ENCODE measurements around the gene SPRYD3. TPM values are rescaled to one million over a fixed set of nuclear protein-coding genes. Genes with fewer than 3 reads are reported as not detected.

SPRYD3 gene
- total RNA-seq, 1 experiment from 2014 or later = 5.6 TPM

GRCh38 chr12:53078425-53079225, 565 bp downstream of the SPRYD3 start:
- DNase-seq (ENCODE audit: low spot score) = no peak

- no peak for DNase-seq (ENCODE audit: low spot score)
Measured at GRCh38 chr12:53077030-53077429, 2.2 kb downstream of the SPRYD3 start.

GRCh38 chr12:53076461-53076860, 2.7 kb downstream of the SPRYD3 start:
- DNase-seq (ENCODE audit: low spot score) = no peak

- no peak for DNase-seq (ENCODE audit: low spot score)
Measured at GRCh38 chr12:53074999-53075370, 4.2 kb downstream of the SPRYD3 start.

GRCh38 chr12:53074283-53074998, 4.7 kb downstream of the SPRYD3 start:
- DNase-seq (ENCODE audit: low spot score) = no peak

- no peak for DNase-seq (ENCODE audit: low spot score)
Measured at GRCh38 chr12:53073881-53074280, 5.3 kb downstream of the SPRYD3 start.

- DNase-seq (ENCODE audit: low spot score) = no peak
Measured at GRCh38 chr12:53071591-53072551, 7.3 kb downstream of the SPRYD3 start.

- DNase-seq (ENCODE audit: low spot score) = no peak
Measured at GRCh38 chr12:53070877-53071492, 8.2 kb downstream of the SPRYD3 start.

GRCh38 chr12:53069621-53070410, 9.4 kb downstream of the SPRYD3 start:
- no peak for DNase-seq (ENCODE audit: low spot score)

- no peak for DNase-seq (ENCODE audit: low spot score)
Measured at GRCh38 chr12:53068811-53069585, 10.2 kb downstream of the SPRYD3 start.

GRCh38 chr12:53067993-53068770, 11.0 kb downstream of the SPRYD3 start:
- no peak for DNase-seq (ENCODE audit: low spot score)

GRCh38 chr12:53067074-53067992, 11.9 kb downstream of the SPRYD3 start:
- no peak for DNase-seq (ENCODE audit: low spot score)

- DNase-seq (ENCODE audit: low spot score) = peak; percentile 71
Measured at GRCh38 chr12:53065975-53066931, 12.9 kb downstream of the SPRYD3 start.

- DNase-seq (ENCODE audit: low spot score) = no peak
Measured at GRCh38 chr12:53065470-53065869, 13.7 kb downstream of the SPRYD3 start.

- no peak for DNase-seq (ENCODE audit: low spot score)
Measured at GRCh38 chr12:53064613-53065436, 14.4 kb downstream of the SPRYD3 start.

Measured in H4 (cell line).